Astrocyte of the spinal cord (primary cell): ENCODE results near the gene PLEKHJ1.
A peak's percentile ranks its signal among the peaks of the same experiment; 100 is the strongest.

ENCODE experiments used
- DNase-seq: peaks from one replicate; pipeline ENCODE4 v3.0.0; 2011; ENCODE audit warnings: low read depth, low spot score
- H3K4me3 ChIP-seq: 2 replicates; pipeline ENCODE4 v1.5.1; 2011; ENCODE audit warnings: low read depth, mild to moderate bottlenecking, low read length, moderate library complexity
- in situ Hi-C: cut with HindIII; loops from 2 replicates; pipeline ENCODE4 v1.10.0; 2017; ENCODE audit warnings: low sequenced_read_pairs
- TF ChIP-seq, protein P1 (sequence below): IDR thresholded peaks from 2 replicates; pipeline ENCODE4 v1.5.1; 2012; ENCODE audit warnings: low read depth, mild to moderate bottlenecking, low read length, inconsistent platforms

The PLEKHJ1 gene

DNA sequence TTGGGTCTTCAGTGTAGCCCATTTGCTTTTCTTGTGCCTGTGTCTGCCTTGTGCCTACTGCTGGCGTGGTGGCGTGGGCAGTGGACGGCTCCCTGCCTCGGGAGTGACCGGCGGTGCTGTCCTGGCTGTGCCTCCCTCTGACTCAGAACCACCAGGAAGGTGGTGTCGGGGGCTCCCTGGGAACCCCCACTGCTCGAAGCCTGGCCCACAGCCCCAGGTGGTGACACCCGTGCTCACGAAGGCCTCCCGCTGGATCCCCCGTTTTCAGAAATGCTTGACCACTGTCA is 7.9 kb upstream of the PLEKHJ1 start:
- in situ Hi-C loops = no loop called here
- DNase-seq = no peak
- TF ChIP-seq, protein P1, sequence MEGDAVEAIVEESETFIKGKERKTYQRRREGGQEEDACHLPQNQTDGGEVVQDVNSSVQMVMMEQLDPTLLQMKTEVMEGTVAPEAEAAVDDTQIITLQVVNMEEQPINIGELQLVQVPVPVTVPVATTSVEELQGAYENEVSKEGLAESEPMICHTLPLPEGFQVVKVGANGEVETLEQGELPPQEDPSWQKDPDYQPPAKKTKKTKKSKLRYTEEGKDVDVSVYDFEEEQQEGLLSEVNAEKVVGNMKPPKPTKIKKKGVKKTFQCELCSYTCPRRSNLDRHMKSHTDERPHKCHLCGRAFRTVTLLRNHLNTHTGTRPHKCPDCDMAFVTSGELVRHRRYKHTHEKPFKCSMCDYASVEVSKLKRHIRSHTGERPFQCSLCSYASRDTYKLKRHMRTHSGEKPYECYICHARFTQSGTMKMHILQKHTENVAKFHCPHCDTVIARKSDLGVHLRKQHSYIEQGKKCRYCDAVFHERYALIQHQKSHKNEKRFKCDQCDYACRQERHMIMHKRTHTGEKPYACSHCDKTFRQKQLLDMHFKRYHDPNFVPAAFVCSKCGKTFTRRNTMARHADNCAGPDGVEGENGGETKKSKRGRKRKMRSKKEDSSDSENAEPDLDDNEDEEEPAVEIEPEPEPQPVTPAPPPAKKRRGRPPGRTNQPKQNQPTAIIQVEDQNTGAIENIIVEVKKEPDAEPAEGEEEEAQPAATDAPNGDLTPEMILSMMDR = no peak
- no peak overlapping the region for H3K4me3 ChIP-seq

GRCh38 chr19:2243274-2244124 is 7.4 kb upstream of the PLEKHJ1 start:
- in situ Hi-C loops = no loop called here
- no peak overlapping the region for H3K4me3 ChIP-seq
- DNase-seq = no peak
- TF ChIP-seq, protein P1 = no peak

DNA sequence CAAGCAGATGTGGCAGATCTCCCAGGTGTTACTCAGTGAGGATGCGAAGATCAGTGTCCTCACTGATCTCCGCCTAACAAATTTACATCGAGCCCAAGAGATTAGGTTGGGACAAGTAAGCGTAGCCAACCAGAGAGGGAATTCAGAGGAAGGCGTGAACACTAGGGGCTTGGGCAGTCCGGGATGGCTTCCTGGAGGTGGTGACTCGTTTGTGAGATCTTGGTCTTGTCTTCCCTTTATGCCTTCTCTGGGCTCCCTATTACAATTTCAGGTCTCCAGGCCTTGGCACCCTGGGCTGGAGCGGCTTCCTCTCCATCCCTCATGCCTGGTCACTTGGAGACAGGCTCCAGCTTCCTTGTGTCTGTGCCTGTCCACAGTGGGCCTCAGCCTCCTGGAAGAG is 6.7 kb upstream of the PLEKHJ1 start:
- DNase-seq = no peak
- no peak overlapping the region for H3K4me3 ChIP-seq
- TF ChIP-seq, protein P1 = no peak
- in situ Hi-C loops = no loop called here

- H3K4me3 ChIP-seq = no peak overlapping the region
- TF ChIP-seq, protein P1 = no peak
- DNase-seq = no peak
- in situ Hi-C loops = no loop called here
Observed at GRCh38 chr19:2242092-2242537, 6.0 kb upstream of the PLEKHJ1 start.

DNA sequence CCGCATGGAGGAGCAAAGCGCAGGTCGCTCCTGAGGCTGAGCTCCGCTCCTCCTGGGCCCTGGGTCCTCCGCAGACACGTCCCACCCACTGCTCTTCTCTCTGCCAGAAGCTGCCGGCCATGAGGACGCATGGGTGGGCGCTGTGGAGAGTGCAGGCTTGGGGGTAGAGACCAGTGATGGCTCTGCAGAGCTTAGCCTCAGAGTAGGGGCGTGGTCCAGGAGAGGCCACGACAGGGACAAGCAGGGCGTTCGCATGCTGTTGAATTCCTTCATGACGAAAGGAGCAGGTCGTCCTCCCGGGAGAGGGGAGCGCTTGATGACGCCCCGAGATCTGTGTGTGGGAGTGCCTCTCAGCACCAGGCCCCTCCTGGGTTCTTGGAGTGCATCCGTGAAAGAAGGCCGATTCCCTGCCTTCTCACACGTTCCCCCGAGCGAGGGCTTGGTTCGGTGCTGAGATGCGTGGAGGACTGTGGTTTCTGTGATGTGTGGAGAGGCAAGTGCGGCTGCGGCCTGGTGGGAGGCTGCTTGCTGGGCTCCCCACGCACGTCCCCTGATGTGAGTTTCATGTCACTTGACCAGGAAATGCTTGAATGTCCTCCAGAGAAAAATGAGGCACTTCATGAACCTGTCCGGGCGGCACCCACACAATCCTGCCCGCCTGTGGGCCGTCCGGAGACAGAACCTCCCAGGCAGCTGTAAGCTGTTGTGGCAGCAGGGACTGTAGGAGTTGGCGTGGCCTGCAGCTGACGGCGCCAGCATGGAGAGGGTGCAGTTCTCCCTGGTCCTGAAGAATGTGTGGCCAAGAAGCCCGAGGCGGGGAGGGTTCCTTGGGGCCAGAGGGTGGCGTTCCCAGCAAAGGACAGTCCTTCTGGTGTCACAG is 5.0 kb upstream of the PLEKHJ1 start:
- DNase-seq = no peak
- TF ChIP-seq, protein P1 = no peak
- no peak overlapping the region for H3K4me3 ChIP-seq
- in situ Hi-C loops = no loop called here

GRCh38 chr19:2239771-2240770 is 3.9 kb upstream of the PLEKHJ1 start:
- peak overlapping the region; percentile 48 for H3K4me3 ChIP-seq
- in situ Hi-C loops = no loop called here
- TF ChIP-seq, protein P1 = no peak
- peak; percentile 51 for DNase-seq
